Measurements from ENCODE around the gene NCKAP5. TPM values are rescaled to one million over a fixed set of nuclear protein-coding genes. Genes with fewer than 3 reads are reported as not detected.
"Not testable (repeated sequence)": the region's sequence is repeated elsewhere in the genome, so short reads cannot be mapped to it uniquely, and the experiment has no call there.

Gene NCKAP5
- total RNA-seq, 1 experiment from 2014 or later, result 0.07 TPM

DNA sequence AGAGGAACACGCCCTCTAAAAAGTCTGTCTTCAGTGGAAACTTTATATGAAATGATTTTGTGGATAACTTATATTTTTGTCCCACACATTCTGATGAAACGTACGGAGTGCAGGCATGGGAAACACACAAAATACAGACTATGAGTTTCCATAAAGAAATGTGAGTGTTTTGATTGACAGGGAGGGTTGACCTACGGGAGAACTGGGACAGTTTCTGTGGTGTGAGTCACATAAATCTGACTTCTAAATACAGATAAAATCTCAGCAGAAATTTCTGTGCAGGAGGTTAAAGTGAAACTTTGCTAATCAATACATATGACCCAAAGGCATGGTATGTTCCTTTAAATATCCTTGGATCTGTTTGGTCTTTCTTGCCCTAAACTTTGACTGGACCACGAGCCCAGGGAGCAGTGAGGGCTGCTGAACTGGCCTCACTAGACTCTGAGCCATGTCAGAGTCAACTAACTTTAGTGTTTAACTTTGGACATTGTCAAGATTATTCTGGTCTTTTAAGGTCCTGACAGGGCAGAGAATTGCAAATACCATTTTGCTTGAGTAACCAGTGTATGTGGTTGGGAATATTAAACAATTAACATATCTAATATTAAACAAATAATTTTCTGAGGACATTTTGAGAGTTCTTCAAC, 691.4 kb downstream of the NCKAP5 start:
- no peak for DNase-seq (ENCODE audit: low spot score)

DNA sequence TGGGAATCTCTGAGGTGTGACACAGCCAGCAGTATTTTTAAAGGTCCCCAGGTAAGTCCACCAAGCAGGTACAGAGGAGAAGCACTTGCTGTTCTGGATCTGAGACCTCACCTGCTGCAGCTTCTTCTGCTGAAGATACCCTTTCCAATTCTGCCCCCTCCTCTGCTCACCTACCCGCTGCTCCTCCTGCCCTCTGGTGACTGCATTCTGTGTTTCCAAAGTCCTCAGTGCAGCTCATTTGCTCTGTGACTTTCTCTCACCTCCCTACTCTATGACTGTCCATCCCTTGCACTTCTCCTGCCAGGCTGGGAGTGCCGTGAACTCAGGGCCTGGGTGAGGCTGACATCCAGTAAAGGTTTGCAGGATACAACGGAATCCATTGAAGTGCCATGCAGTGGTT, 693.1 kb downstream of the NCKAP5 start:
- DNase-seq (ENCODE audit: low spot score), result no peak

DNA sequence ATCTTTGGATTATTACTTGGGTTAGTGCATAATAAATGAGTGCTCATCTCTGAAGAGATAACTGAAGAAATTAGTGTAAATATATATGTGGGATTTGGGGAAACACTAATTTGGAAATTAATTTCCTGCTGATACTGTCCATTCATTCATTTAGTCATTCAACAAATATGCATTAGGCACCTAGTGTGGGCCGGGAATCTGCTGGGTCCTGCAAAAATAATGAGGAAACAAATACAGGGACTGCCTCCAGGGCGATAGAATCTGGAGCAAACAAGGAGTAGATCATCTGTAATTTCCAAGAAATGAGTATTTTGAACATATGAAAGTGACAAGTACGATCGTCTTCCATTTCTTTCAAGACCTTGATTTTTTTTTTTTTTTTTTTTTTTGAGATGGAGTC, 694.5 kb downstream of the NCKAP5 start:
- DNase-seq (ENCODE audit: low spot score), result no peak

DNA sequence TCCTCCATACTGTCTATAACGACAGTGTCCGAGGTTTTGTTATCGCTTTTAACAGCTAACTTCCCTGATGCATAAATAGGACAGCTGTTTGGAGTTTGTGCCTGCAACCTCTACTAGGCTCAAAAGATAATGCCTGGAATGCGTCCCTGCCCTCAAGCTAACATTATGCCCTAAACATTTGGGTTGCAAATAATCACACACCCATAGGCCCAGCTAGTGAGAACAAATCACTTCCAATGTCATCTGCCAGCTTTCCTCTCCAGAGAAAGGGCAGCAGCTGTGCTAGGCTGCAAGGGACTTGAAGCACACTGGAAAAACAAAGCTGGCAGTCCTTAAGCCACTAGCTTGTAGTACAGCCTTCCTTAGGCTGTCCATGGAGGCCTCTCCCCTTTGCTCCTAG, 696.4 kb downstream of the NCKAP5 start:
- no peak for DNase-seq (ENCODE audit: low spot score)

DNA sequence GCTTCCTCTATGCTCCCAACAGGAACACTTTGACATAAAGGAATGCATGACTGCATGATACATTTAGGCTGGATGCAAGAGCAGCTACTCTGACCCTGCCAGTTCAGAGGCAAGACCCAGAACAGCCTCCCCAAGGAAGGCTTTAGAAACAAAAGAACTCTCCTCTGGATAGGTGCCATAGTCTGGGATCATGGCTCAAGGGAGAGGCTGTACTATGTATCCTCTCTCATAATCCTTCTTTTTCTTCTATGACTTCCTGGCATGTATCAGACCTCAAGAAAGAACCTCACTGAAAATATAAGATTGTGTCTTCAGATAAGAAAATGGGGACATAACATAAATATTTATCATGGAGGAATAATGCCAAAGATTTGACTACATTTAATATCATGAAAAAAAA, 704.3 kb downstream of the NCKAP5 start:
- no peak for DNase-seq (ENCODE audit: low spot score)

DNA sequence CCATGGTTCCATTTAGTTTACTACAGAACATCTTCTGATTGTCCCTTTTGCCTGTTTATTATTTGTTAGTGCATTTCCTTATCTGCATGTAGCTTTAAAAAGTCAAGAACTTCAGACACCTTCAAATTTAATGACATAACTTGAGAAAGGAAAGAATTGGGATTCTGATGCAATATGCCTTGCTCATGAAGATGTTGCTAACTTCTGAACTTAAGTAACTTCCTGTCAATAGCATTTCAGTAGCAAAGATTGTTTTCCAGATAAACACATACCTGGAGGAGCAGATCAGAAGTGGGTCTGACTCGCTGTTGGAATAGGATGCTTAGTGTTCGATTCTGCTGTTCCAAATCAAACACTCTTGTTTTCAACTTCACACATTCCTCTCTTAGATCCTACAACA, 708.0 kb downstream of the NCKAP5 start:
- no peak for DNase-seq (ENCODE audit: low spot score)

DNA sequence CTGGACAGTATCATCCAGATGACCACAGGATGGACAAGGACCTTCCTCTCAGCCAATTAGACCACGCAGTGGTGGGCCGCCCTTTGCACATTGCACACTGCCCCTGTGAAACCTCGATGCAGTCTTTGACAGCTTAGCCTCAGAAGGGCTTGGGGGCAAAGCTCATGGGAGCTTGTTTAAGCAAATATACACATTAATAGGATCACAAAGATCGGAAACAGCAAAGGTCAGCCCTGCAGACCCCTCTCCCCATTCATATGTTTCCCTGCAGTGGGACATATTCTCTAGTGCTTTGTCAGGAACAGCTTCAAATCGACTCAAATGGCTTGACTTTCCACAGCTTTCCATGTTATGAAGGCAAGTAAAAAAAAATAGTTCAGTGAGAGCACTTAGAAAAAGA, 708.7 kb downstream of the NCKAP5 start:
- DNase-seq (ENCODE audit: low spot score), result no peak

DNA sequence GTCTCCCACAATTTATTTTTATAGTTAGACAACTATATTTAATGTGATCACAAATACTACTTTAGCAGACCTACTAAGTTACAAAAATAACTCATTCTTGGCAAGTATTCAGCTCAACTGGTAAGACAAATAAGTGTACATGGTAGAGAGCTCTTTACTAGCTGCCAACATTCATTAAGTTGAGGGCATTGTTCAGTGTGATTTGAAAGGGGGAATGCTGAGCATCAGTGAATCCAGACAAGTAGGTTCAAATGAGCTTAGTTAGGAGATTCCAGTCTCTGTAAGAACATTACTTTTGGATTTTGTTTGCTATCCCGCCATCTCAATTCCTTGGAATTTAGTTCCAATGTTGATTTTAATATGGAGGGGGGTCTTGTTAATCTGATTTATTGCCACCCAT, 710.9 kb downstream of the NCKAP5 start:
- no peak for DNase-seq (ENCODE audit: low spot score)

DNA sequence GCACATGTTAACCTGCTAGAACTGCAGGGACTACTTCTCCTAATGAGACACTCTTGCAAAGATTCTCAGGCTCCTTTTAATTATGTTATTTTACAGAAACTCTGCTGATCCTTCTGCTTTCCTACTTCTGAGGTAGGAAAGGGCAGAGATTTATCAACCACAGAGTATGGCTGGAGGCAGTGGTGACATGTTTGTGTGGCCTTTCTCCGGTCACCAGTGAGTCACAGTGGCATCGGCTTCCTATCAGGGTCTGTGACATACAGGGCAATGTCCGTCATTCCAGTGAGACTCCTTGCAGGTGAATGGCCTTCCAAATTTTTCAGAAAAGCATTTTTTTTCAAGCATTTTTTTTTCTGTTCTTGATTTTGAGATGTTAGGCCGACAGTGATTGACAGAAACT, 717.6 kb downstream of the NCKAP5 start:
- DNase-seq (ENCODE audit: low spot score), result no peak

DNA sequence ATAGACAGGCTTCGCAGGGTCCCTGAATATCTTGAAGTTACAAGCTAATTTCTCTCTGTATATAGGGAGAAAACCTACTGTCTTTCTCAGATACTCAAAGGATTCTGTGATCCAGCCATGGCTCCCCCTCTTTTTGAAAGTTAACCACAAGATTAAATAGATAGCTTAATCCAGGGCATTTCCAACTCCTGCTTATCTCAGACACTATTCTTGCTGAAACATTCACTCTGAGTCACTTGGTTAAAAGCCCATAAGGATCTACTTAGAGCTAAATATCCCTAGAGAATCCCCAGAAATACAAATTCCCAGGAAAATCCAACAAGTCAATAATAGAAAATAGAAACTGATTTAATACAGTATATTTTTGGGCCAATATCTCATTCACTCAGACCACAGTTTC, 719.1 kb downstream of the NCKAP5 start:
- DNase-seq (ENCODE audit: low spot score), result peak; percentile 66

DNA sequence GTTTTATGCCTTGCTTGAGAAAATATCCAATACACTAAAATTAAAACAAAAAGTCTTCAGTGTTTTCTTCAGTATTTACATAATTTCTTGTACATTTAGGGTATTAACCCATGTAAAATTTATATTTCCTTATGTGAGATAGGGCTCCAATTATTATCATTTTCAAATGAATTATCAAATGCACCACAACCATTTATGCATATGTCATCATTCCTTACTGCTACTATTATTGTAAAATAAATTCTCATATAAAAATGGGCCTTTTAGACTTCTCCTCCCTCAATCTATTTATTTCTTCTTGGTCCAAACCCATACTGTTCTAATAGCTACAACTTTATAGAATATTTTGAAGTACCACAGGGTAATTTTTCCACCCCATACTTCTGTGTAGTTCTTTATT, 722.9 kb downstream of the NCKAP5 start:
- DNase-seq (ENCODE audit: low spot score), result no peak

DNA sequence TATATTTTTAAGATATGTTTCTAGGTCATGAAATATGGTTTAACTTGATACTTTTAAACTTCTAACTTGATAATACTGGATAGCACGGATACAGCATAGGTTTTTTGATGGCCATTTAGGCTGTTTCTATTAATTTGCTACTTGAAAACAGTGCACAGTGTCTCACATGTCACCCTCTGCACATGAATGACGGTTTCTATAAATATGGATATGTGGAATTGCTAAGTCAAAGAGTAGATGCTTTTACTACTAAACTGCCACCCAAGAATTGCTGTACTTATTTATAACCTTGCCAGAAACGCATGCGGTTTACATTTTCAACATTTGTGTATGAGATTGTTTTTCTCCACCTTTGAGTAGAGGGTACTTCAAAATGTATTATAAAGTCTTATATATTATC, 723.7 kb downstream of the NCKAP5 start:
- no peak for DNase-seq (ENCODE audit: low spot score)

DNA sequence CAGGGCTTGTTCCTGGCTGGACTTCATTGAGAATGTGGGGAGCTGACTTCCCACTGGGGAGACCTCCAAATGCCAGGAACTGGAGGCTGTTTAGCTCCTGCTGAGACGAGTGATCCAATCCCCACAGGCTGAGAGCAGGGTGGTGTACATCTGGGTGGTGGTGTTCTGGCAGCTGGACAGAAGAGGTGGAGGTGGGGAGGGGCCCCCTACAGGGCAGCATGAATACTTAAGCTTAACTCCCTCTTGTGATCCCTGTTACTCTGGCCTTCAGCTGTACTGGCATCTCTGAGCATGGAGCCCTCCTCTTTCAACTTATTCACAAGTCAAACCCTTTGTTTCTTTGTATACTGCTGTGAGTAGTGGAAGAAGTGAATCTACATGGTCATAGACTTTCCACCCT, 730.5 kb downstream of the NCKAP5 start:
- DNase-seq (ENCODE audit: low spot score), result no peak

DNA sequence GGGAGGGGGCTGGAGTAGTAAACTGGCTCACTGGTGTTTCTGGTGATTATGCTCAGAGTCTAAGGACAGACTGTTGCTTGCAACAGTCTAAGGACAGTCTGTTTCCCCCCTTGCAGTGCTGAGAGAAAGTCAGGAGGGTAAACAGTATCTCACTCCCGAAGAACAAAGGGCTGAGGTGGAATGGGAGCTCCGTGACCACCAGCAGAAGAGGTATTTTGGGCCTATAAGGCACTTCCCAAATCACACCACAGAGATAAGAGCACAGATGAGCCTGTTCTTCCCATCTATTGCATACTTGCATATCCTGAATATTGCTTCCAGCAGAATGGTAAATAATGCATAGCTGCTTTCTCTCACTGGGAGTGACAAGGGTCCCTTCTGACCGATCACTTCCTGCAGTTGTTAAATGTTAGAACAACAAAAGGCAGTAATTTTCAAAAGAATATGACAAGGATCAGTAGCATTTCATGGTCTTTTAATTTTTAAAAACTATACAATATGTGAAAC, 737.9 kb downstream of the NCKAP5 start:
- DNase-seq (ENCODE audit: low spot score), result no peak

DNA sequence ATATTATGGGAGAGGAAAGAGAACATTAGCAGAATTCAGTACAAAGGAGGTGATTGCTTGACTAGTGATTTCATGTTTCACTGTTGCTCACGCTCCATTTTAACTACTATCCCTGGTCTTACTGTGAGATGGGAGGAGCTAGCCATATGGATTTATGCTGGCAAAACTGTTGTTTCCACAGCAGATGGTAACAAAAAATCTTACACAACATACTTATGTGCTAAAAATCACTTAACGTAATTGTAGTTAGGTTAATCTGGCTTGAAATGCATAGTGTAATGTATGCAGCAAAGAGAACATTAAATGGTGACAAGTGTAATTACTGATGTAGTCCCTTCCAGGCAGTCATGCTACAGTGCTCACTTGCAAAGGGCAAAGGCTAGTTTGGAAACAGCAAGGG, 742.7 kb downstream of the NCKAP5 start:
- DNase-seq (ENCODE audit: low spot score), result no peak

DNA sequence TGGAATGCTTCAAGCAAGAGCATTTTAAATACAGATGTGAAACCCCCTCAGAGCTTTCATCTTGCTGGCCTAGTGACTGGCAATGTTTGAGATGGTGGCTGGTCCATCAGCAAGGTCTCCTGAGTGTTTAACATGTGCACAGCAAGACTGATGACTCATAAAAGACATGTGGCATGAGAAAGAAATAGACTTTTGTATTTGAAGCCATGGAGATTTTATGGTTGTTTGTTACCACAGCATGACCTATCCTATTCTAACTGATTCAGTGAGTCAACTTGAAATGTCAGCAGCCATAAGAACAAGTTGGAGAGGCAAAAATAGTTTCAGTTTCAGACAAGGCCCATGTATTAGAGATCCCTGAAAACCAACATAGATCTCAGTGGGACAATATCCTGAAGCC, 743.5 kb downstream of the NCKAP5 start:
- no peak for DNase-seq (ENCODE audit: low spot score)

DNA sequence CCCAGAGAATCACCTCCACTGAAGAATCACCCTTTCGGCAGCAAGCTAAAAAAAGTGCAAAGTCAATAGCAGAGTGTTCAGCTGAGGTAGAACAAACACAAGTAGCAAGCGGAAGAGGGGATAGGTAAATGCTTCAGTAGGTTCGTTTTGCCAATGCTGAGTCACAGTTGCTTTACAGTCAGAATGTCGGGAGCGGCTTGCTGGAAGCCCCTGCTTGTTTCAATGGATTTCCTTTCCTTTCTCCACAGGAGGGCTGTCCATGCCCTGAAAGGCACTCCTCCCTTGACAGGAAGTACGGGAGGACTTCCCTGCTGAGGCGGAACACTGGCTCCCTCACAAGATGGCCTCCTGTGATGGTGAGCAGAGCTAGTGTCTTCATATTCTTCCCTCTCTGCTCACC, 752.0 kb downstream of the NCKAP5 start:
- peak; percentile 18 for DNase-seq (ENCODE audit: low spot score)

DNA sequence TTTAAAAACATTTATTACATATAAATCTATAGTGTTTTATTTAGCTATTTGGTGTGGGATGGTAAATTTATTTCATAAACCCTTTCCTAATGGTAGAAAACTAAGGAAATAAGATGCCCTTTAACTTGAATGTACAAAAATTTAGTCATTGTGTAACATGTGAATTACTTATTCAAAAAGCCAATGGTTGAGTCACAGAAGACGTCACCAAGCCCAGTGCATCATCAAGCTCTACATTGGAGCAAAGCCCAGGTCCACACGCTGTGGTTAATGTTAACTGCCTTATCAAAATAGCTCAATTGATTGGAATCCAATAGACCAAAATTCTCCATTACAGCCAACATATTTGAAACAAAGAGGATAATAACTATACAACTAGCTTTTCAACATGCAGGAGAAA, 752.7 kb downstream of the NCKAP5 start:
- DNase-seq (ENCODE audit: low spot score), result peak; percentile 27

DNA sequence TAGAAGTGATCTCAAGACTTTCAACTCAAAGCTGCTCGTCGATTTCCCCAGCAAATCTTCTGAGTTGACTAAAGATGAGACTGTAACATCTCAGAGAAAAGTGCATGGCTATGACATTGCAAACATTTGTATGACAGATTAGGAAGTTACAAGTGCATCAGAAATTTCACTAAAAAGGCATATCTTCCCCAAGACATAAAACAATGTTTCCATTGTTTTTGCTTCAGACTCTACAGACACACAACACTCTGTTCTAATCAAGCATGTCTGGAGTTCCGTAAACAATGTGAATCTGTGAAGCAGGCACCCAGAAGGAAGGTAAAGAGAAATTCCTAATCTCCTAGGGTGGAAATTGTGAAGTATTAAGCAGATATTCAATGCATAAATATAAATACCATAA, 753.6 kb downstream of the NCKAP5 start:
- DNase-seq (ENCODE audit: low spot score), result no peak

DNA sequence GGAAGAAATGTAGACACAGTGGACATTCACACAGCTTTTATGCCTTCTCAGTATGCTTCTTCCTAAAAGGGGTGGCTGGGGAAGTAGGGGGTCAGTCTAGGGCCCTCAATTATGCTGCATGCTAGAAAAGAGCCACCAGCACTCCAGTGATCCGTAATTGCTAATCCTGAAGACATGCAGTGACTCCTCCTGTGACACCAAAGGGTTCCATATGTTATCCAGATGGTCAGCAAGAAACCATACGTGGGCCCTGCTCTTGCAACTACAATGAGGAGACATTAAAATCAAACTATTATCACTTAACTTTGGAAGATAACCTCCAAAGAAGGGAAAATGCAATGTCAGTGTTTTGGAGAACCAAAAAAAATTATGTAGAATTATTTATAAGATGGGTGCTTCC, 754.8 kb downstream of the NCKAP5 start:
- DNase-seq (ENCODE audit: low spot score), result no peak

DNA sequence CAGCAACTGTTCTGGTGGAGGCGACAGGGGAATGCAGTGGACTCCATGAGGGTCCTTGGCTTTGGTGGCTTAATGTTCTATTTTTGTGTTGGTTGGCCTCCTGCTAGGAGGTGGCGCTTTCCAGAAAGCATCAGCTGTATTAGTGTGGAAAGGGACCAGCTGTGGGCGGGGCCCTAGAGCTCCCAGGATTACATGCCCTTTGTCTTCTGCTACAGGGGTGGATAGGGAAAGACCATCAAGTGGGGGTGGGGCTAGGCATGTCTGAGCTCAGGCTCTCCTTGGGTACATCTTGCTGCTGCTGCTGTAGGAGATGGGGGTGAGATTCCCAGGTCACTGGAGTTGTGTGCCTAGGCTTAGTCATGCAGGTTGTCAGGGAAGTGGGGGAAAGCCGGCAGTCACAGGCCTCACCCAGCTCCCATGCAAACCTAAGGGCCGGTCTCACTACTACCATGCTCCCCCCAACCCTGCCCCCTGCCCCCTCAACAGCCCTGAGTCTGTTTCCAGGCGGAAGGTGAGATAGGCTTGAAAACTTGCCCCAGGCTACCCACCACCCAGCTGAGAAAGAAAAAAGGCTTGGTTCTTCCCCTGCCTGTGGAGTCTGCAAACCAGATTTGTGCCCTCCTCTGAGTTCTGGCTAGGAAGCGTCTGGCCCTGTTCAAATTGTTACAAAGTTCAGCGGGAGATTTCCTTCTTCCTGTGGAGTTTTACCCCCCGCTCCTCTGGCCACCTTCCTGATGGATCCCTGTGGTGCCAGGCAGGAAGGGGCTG, 756.9 kb downstream of the NCKAP5 start:
- no peak for DNase-seq (ENCODE audit: low spot score)

DNA sequence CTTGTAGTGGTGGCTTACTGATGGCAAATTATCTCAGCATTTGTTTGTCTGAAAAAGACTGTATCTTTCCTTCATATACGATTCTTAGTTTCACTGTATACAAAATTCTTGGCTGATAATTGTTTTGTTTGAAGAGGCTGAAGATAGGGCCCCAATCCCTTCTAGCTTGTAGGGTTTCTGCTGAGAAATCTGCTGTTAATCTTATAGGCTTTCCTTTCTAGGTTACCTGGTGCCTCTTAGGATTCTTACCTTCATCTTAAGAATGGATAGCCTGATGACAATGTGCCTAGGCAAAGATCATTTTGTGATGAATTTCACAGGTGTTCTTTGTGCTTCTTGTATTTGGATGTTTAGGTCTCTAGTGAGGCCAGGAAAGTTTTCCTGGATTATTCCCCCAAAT, 758.3 kb downstream of the NCKAP5 start:
- DNase-seq (ENCODE audit: low spot score), result not testable (repeated sequence)

DNA sequence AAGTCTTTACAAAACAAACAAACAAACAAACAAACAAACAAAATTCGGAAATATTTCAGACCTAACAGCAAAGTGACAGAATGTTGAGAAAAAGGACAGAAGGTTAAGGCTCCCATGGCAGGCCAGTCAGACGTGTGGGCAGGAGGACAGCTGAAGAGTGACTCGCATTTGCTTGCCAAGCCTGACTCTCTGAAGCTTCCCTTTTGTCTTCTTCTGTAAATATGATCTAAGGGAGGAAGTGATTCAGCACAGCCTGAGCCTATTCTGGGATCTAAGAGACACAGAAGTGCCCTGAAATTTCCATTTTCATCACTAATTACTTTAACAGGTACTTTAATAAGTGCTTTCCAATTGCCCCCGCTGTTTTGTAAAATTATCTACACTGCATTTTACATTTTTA, 764.2 kb downstream of the NCKAP5 start:
- peak; percentile 77 for DNase-seq (ENCODE audit: low spot score)

DNA sequence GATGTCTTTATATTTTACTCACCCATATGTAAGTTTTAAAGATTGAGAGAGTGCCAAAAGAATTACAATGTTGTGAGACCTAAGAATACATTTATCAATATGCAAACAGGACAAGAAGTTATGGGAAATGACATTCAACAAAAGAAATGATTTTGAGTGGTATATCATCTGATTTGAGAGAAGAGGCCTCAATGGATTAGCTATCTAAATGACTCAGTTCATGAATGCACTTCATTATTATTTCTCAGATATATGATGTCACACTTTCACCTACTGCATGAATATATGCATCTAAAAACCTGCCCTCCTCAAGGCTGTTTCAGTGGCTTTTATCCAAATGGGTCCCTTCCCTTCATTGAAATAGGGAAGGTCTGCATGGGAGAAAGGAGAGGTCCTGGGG, 769.9 kb downstream of the NCKAP5 start:
- DNase-seq (ENCODE audit: low spot score), result no peak

Data from A172 (cell line).